ENCODE data around the gene ZNF784. TPM values are rescaled to one million over a fixed set of nuclear protein-coding genes. Genes with fewer than 3 reads are reported as not detected.

ZNF784 gene
- total and polyA plus RNA-seq, 2 of the 13 experiments (the other 11 are each of a cell fraction or from before 2014, with no cell fraction given): 4.1 to 4.2 TPM

- TF ChIP-seq HBP1 (CRISPR knock-in tag; IDR thresholded peaks at IDR 0.05; ENCODE audit: low read depth) (peak; percentile 90; the same call in 1 of the 2 replicates), ZEB1 (IDR thresholded peaks at IDR 0.05; ENCODE audit: insufficient replicate concordance, low read depth) (peak; percentile 25), GTF3A (CRISPR knock-in tag; conservative IDR thresholded peaks at IDR 0.05) (0 out of 2 replicates have a peak, but pooled peaks have one; percentile 42), JARID2 (CRISPR knock-in tag; IDR thresholded peaks at IDR 0.05; ENCODE audit: insufficient replicate concordance) (no peak), SNAI1 (CRISPR knock-in tag; IDR thresholded peaks at IDR 0.05; ENCODE audit: borderline replicate concordance) (no peak), KDM3A (CRISPR knock-in tag; IDR thresholded peaks at IDR 0.05; ENCODE audit: low read depth) (0 out of 2 replicates have a peak, but pooled peaks have one; percentile 42), ZNF260 (CRISPR knock-in tag; IDR thresholded peaks at IDR 0.05; ENCODE audit: borderline replicate concordance, low read depth) (no peak), PHF8 (CRISPR knock-in tag; IDR thresholded peaks at IDR 0.05) (peak; percentile 60), PHF20 (CRISPR knock-in tag; IDR thresholded peaks at IDR 0.05) (peak; percentile 92), MED13 (CRISPR knock-in tag; IDR thresholded peaks at IDR 0.05) (no peak; the same call in 1 of the 2 replicates), HOXD1 (CRISPR knock-in tag; IDR thresholded peaks at IDR 0.05) (0 out of 2 replicates have a peak, but pooled peaks have one; percentile 53), NRL (CRISPR knock-in tag; IDR thresholded peaks at IDR 0.05; ENCODE audit: borderline replicate concordance) (no peak; the same call in 1 of the 2 replicates), ZNF275 (CRISPR knock-in tag; IDR thresholded peaks at IDR 0.05; ENCODE audit: borderline replicate concordance) (0 out of 2 replicates have a peak, but pooled peaks have one; percentile 30), ATM (IDR thresholded peaks at IDR 0.05; ENCODE audit: borderline replicate concordance) (no peak), KMT2B (CRISPR knock-in tag; IDR thresholded peaks at IDR 0.05) (0 out of 2 replicates have a peak, but pooled peaks have one; percentile 15), ATF4 (CRISPR knock-in tag; IDR thresholded peaks at IDR 0.05) (no peak), ZBED4 (CRISPR knock-in tag; IDR thresholded peaks at IDR 0.05; ENCODE audit: borderline replicate concordance) (no peak), FOXJ3 (CRISPR knock-in tag; IDR thresholded peaks at IDR 0.05; ENCODE audit: borderline replicate concordance) (no peak), BRD4 (CRISPR knock-in tag; IDR thresholded peaks at IDR 0.05) (no peak), FOXP1 (IDR thresholded peaks at IDR 0.05) (no peak), FOXP1 (CRISPR knock-in tag; IDR thresholded peaks at IDR 0.05) (no peak), NR2C2 (CRISPR knock-in tag; IDR thresholded peaks at IDR 0.05; ENCODE audit: borderline replicate concordance) (peak; percentile 68; the same call in 1 of the 2 replicates), SOX6 (IDR thresholded peaks at IDR 0.05) (no peak), SOX6 (CRISPR knock-in tag; IDR thresholded peaks at IDR 0.05) (no peak), ZMYM3 (CRISPR knock-in tag; IDR thresholded peaks at IDR 0.05) (peak; percentile 66; the same call in 1 of the 2 replicates)
These were observed 43.7 kb downstream of the ZNF784 start, which contains the start of gene ZNF579 (continued) for GRCh38 chr19:55580628-55581144.

Measured in HepG2 (cell line).